ENCODE measurements around the gene PRSS48. TPM values are rescaled to one million over a fixed set of nuclear protein-coding genes. Genes with fewer than 3 reads are reported as not detected.

Gene PRSS48
- total RNA-seq, 4 donors from 2014 or later, result not detected

GRCh38 chr4:151339467-151339866 is 62.5 kb downstream of the PRSS48 start:
- H3K4me1 ChIP-seq, result no peaks in the 10 kb centered on the region
- no peak overlapping the region for H3K4me3 ChIP-seq
- intact Hi-C loops (cut with DNase I; ENCODE audit: low total_unique reads), result no loop called here
- TF ChIP-seq CTCF (IDR thresholded peaks at IDR 0.05) (no peak), POLR2A (IDR thresholded peaks at IDR 0.05) (no peak)
- no peak for DNase-seq
- H3K27me3 ChIP-seq, result no peaks in the 10 kb centered on the region
- no peaks in the 10 kb centered on the region for H3K9me3 ChIP-seq
- H3K27ac ChIP-seq, result no peak overlapping the region
- no peaks in the 10 kb centered on the region for H3K36me3 ChIP-seq

GRCh38 chr4:151340751-151341385 is 63.9 kb downstream of the PRSS48 start:
- intact Hi-C loops (cut with DNase I; ENCODE audit: low total_unique reads), result no loop called here
- H3K9me3 ChIP-seq, result no peaks in the 10 kb centered on the region
- H3K4me1 ChIP-seq, result no peaks in the 10 kb centered on the region
- DNase-seq, result no peak
- H3K36me3 ChIP-seq, result no peaks in the 10 kb centered on the region
- no peak overlapping the region for H3K27ac ChIP-seq
- H3K4me3 ChIP-seq, result no peak overlapping the region
- no peaks in the 10 kb centered on the region for H3K27me3 ChIP-seq
- TF ChIP-seq POLR2A (IDR thresholded peaks at IDR 0.05) (no peak), CTCF (IDR thresholded peaks at IDR 0.05) (no peak)

Small RNA genes within 50 kb of the gene (small RNA-seq; reads per million reads assigned to genes)
- gene AC104819.2 (not detected), gene RNU6-1282P (not detected)

Other genes starting within 250 kb of the PRSS48 start
- gene RPS3A, start 177.5 kb upstream of the PRSS48 start, total RNA-seq, result over 10,000 TPM in 2 of 4 donors, 1,000 to 10,000 TPM in 2; 2,740 to 15,349 (median 8,137) TPM
- 100 to 1,000 TPM in 2 of 4 donors, 10 to 100 TPM in 2; 35.2 to 316 (median 131) TPM for gene SH3D19, start 48.4 kb downstream of the PRSS48 start, total RNA-seq
- 10 to 100 TPM in 2 of 4 donors, 1 to 10 TPM in 2; 2.6 to 25.6 (median 10.5) TPM for gene FHIP1A, start 132.0 kb downstream of the PRSS48 start, total RNA-seq

All from uterus (tissue), 4 donors.